Measurements from ENCODE around the gene LAPTM5.
A peak's percentile ranks its signal among the peaks of the same experiment; 100 is the strongest.

LAPTM5 gene

DNA sequence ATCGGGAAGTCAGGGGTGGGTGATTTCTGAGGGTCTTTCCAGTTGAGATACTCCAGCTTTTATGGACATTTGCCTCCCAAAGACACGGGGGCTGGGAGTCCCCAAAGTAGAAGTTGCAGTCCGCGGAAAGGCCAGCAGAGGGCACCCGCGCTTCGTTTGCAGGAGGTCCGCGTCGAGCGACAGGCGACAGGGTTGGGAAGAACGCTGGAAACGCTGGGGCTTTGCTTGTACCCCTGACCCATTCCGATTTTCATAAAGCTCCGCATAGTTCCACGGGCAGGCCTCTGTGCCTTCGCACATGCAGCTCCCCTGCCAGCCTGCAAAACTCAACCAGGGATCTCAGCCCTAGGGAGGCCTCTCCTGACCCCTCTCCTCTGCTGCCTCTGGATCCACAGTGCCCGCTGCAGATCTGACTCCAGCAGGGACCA is 44.2 kb upstream of the LAPTM5 start:
- peak; percentile 92 for TF ChIP-seq CTCF (IDR thresholded peaks at IDR 0.05; ENCODE audit: insufficient read depth, missing control alignments)
- DNase-seq (ENCODE audit: insufficient read length, low spot score) (no peak), FAIRE-seq (no peak)

- no peak for FAIRE-seq
- DNase-seq (ENCODE audit: insufficient read length, low spot score) = no peak
- no peak for TF ChIP-seq CTCF (IDR thresholded peaks at IDR 0.05; ENCODE audit: insufficient read depth, missing control alignments)
These were observed 41.6 kb upstream of the LAPTM5 start for GRCh38 chr1:30799233-30799511.

GRCh38 chr1:30798389-30799232 is 41.0 kb upstream of the LAPTM5 start:
- TF ChIP-seq CTCF (IDR thresholded peaks at IDR 0.05; ENCODE audit: insufficient read depth, missing control alignments) = no peak
- FAIRE-seq = no peak
- no peak for DNase-seq (ENCODE audit: insufficient read length, low spot score)

DNA sequence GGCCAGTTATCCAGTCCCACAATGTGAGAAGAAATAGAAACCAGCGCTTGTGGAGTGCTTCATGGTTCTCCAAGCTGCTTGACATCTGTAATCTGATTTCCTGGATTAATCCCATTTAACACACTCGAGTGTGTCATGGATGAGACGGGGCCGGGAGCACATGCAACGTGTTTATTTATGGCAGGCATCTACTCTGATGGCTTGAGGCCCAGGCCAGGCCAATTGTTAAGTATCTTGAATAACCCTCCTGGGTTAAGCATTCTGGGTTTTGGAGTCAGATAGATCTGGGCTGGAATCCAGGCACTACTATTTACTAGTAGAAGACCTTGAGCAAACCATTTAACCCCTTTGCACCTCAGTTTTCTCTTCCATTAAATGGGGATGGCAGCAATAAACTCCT is 37.5 kb upstream of the LAPTM5 start:
- no peak for TF ChIP-seq CTCF (IDR thresholded peaks at IDR 0.05; ENCODE audit: insufficient read depth, missing control alignments)
- FAIRE-seq (no peak), DNase-seq (ENCODE audit: insufficient read length, low spot score) (no peak)

GRCh38 chr1:30794260-30794659 is 36.7 kb upstream of the LAPTM5 start:
- DNase-seq (ENCODE audit: insufficient read length, low spot score) (no peak), FAIRE-seq (no peak)
- no peak for TF ChIP-seq CTCF (IDR thresholded peaks at IDR 0.05; ENCODE audit: insufficient read depth, missing control alignments)

GRCh38 chr1:30793209-30793608 is 35.6 kb upstream of the LAPTM5 start:
- DNase-seq (ENCODE audit: insufficient read length, low spot score) (no peak), FAIRE-seq (no peak)
- TF ChIP-seq CTCF (IDR thresholded peaks at IDR 0.05; ENCODE audit: insufficient read depth, missing control alignments) = no peak

- TF ChIP-seq CTCF (IDR thresholded peaks at IDR 0.05; ENCODE audit: insufficient read depth, missing control alignments) = no peak
- no peak for FAIRE-seq
- DNase-seq (ENCODE audit: insufficient read length, low spot score) = no peak
These were observed 34.3 kb upstream of the LAPTM5 start for GRCh38 chr1:30791868-30792267.

Data from D721Med (cell line).